DOHH2 (cell line): ENCODE data around the gene SCAF11.

Experiments used
- CTCF ChIP-seq: fragments of 200-600 bp; sonication (generic); IDR thresholded peaks from one replicate; pipeline ENCODE4 v1.5.1; 2014; ENCODE audit warnings: antibody characterized with exemption, mild to moderate bottlenecking, low read depth, low read length; ENCODE audit not compliant: poor library complexity, severe bottlenecking
- EZH2phosphoT487 ChIP-seq: fragments of 200-600 bp; sonication (generic); IDR thresholded peaks from 2 replicates; pipeline ENCODE4 v1.6.1; 2017; ENCODE audit warnings: borderline replicate concordance, mild to moderate bottlenecking, antibody characterized with exemption, low read length, moderate library complexity, mixed read lengths

- TF ChIP-seq CTCF (no peak), EZH2phosphoT487 (no peak)
Measured at GRCh38 chr12:45988264-45988663, 2.1 kb downstream of the SCAF11 start.
